Esophagus squamous epithelium (tissue), 4 donors: ENCODE data around the gene LILRA5.

ENCODE experiments used
- CTCF ChIP-seq, 6 experiments: fragments of 450-650 bp in 4 of 6; fragments of 200-600 bp in 2 of 6; sonication (generic) in 2 of 6; IDR thresholded peaks; one replicate each; pipeline ENCODE4 v1.5.1; 2016 to 2019; ENCODE audit warnings: antibody characterized with exemption in 6 of 6, mild to moderate bottlenecking in 4 of 6, moderate library complexity in 4 of 6
- POLR2A ChIP-seq, 4 donors: fragments of 450-650 bp; IDR thresholded peaks; one replicate each; pipeline ENCODE4 v1.6.1; 2017; ENCODE audit warnings: antibody characterized with exemption in 4 of 4, mild to moderate bottlenecking in 4 of 4, moderate library complexity in 3 of 4

- no peak for TF ChIP-seq POLR2A (IDR thresholded peaks at IDR 0.05)
- no peak for TF ChIP-seq CTCF (IDR thresholded peaks at IDR 0.05)
Observed at GRCh38 chr19:54312011-54312410, 955 bp downstream of the LILRA5 start.
